H1 (cell line): Measurements from ENCODE around the gene FAM241B. TPM values are rescaled to one million over a fixed set of nuclear protein-coding genes. Genes with fewer than 3 reads are reported as not detected.

Experiments used
- CTCF ChIA-PET: fragments of 300-600 bp; sonication (Branson Sonifier 250); formaldehyde crosslinking; loops from one replicate; lab custom pipeline; 2021; ENCODE audit not compliant: partially characterized antibody; lab: Charles Lee
- POLR2A ChIA-PET: fragments of 300-600 bp; sonication (Branson Sonifier 250); formaldehyde crosslinking; loops from one replicate; lab custom pipeline; 2021; ENCODE audit warnings: inconsistent platforms; ENCODE audit not compliant: partially characterized antibody; lab: Charles Lee
- DNase-seq, 2 experiments: peaks; one replicate each; pipeline versions ENCODE4 v3.0.0 to v3.0.0-alpha.2; 2010 to 2022; ENCODE audit warnings: low spot score in 2 of 2, low read depth in 1 of 2, mixed read lengths in 1 of 2
- FAIRE-seq: peaks from 2 replicates; lab custom pipeline; 2011; peaks lifted over from hg19 to GRCh38; lab: Jason Lieb, UNC
- H2AFZ ChIP-seq: 2 replicates; pipeline ENCODE4 v1.8.1; 2012; ENCODE audit warnings: low read length, inconsistent platforms
- H2AK5ac ChIP-seq: 2 replicates; pipeline ENCODE4 v1.6.1; 2013; ENCODE audit warnings: low read depth, low read length
- H2BK120ac ChIP-seq: replicated peaks from 2 replicates; pipeline ENCODE3; 2013; ENCODE audit warnings: low read depth, low read length, inconsistent platforms
- H2BK12ac ChIP-seq: 2 replicates; pipeline ENCODE4 v1.6.1; 2013; ENCODE audit warnings: low read depth, low read length
- H2BK15ac ChIP-seq: 2 replicates; pipeline ENCODE4 v1.6.1; 2013; ENCODE audit warnings: low read length
- H2BK20ac ChIP-seq: 2 replicates; pipeline ENCODE4 v1.6.1; 2013; ENCODE audit warnings: low read length
- H2BK5ac ChIP-seq: 2 replicates; pipeline ENCODE4 v1.6.1; 2013; ENCODE audit warnings: low read depth, low read length
- H3K14ac ChIP-seq: 2 replicates; pipeline ENCODE4 v1.6.1; 2013; ENCODE audit warnings: inconsistent platforms; ENCODE audit not compliant: insufficient read length
- H3K18ac ChIP-seq: 2 replicates; pipeline ENCODE4 v1.6.1; 2013; ENCODE audit warnings: low read length; ENCODE audit errors: extremely low read depth
- H3K23ac ChIP-seq: 2 replicates; pipeline ENCODE4 v1.6.1; 2013; ENCODE audit warnings: inconsistent platforms; ENCODE audit not compliant: insufficient read length
- H3K23me2 ChIP-seq: 2 replicates; pipeline ENCODE4 v1.6.1; 2013; ENCODE audit warnings: low read depth, low read length
- H3K27ac ChIP-seq: 2 replicates; pipeline ENCODE4 v1.6.1; 2011; ENCODE audit warnings: low read depth, low read length, inconsistent platforms
- H3K27me3 ChIP-seq, 4 experiments: replicated peaks in 1 of 4; 1 replicate in 1 of 4; 2 replicates in 3 of 4; pipeline versions ENCODE4 v1.6.1 to v1.8.1; 2011 to 2013; ENCODE audit warnings: low read length in 3 of 4, mild to moderate bottlenecking in 3 of 4, inconsistent platforms in 2 of 4, mixed read lengths in 2 of 4, moderate library complexity in 1 of 4; ENCODE audit not compliant: control insufficient read depth in 3 of 4, insufficient read depth in 3 of 4; ENCODE audit errors: extremely low read depth in 1 of 4
- H3K36me3 ChIP-seq, 4 experiments: 2 replicates each; pipeline versions ENCODE4 v1.6.1 to v1.8.1; 2011 to 2013; ENCODE audit warnings: mild to moderate bottlenecking in 4 of 4, low read length in 3 of 4, moderate library complexity in 2 of 4, control low read depth in 1 of 4, inconsistent platforms in 1 of 4; ENCODE audit not compliant: insufficient read depth in 4 of 4, control insufficient read depth in 2 of 4
- H3K4ac ChIP-seq: replicated peaks from 2 replicates; pipeline ENCODE3; 2013; ENCODE audit warnings: low read length, low read depth, mixed read lengths, inconsistent platforms; ENCODE audit not compliant: insufficient read length
- H3K4me1 ChIP-seq, 4 experiments: replicated peaks in 1 of 4; 1 replicate in 1 of 4; 2 replicates in 3 of 4; pipeline versions ENCODE4 v1.6.1 to v1.8.1; 2011 to 2013; ENCODE audit warnings: low read length in 3 of 4, inconsistent platforms in 2 of 4, mixed read lengths in 1 of 4; ENCODE audit not compliant: insufficient read depth in 4 of 4, control insufficient read depth in 3 of 4
- H3K4me2 ChIP-seq, 2 experiments: 2 replicates each; pipeline versions ENCODE4 v1.6.1 to v1.8.1; 2011 to 2013; ENCODE audit warnings: low read depth in 2 of 2, low read length in 2 of 2, control low read depth in 1 of 2, inconsistent platforms in 1 of 2, mild to moderate bottlenecking in 1 of 2; ENCODE audit not compliant: insufficient read depth in 1 of 2
- H3K4me3 ChIP-seq, 4 experiments: fragments of 200-600, 300-600 bp in 1 of 4; sonication (generic), shearing (Covaris generic), sonication (Bioruptor Twin) in 1 of 4; 2 replicates each; pipeline versions ENCODE4 v1.5.1 to v1.8.1; 2011 to 2016; ENCODE audit warnings: low read length in 4 of 4, low read depth in 3 of 4, control low read depth in 2 of 4, inconsistent platforms in 2 of 4, mild to moderate bottlenecking in 2 of 4, mixed read lengths in 1 of 4, moderate library complexity in 1 of 4; ENCODE audit not compliant: insufficient read depth in 2 of 4; ENCODE audit errors: extremely low read depth in 1 of 4
- H3K56ac ChIP-seq: replicated peaks from 2 replicates; pipeline ENCODE3; 2013; ENCODE audit warnings: low read depth, mild to moderate bottlenecking, mixed read lengths, low read length, inconsistent platforms; ENCODE audit not compliant: insufficient read length
- H3K79me1 ChIP-seq: 2 replicates; pipeline ENCODE4 v1.6.1; 2013; ENCODE audit warnings: low read depth, low read length, control low read depth
- H3K79me2 ChIP-seq, 2 experiments: 2 replicates each; pipeline versions ENCODE4 v1.6.1 to v1.8.1; 2012 to 2013; ENCODE audit warnings: low read length in 2 of 2, mild to moderate bottlenecking in 2 of 2, inconsistent platforms in 1 of 2; ENCODE audit not compliant: insufficient read depth in 2 of 2, control insufficient read depth in 1 of 2
- H3K9ac ChIP-seq, 4 experiments: replicated peaks in 1 of 4; 1 replicate in 1 of 4; 2 replicates in 3 of 4; pipeline versions ENCODE4 v1.6.1 to v1.8.1; 2011 to 2013; ENCODE audit warnings: low read depth in 3 of 4, low read length in 3 of 4, control low read depth in 2 of 4, mild to moderate bottlenecking in 2 of 4, moderate library complexity in 2 of 4, inconsistent platforms in 1 of 4; ENCODE audit errors: extremely low read depth in 1 of 4
- H3K9me3 ChIP-seq, 2 experiments: 2 replicates each; pipeline versions ENCODE4 v1.6.1 to v1.8.1; 2012 to 2013; ENCODE audit warnings: mild to moderate bottlenecking in 2 of 2, moderate library complexity in 2 of 2, control low read depth in 1 of 2, inconsistent platforms in 1 of 2, low read depth in 1 of 2, low read length in 1 of 2, mixed read lengths in 1 of 2; ENCODE audit not compliant: insufficient read depth in 2 of 2
- H4K20me1 ChIP-seq, 2 experiments: replicated peaks in 1 of 2; 2 replicates each; pipeline versions ENCODE3 to v1.8.1; 2011 to 2013; ENCODE audit warnings: inconsistent platforms in 2 of 2, low read length in 2 of 2, mild to moderate bottlenecking in 1 of 2; ENCODE audit not compliant: insufficient read depth in 2 of 2, control insufficient read depth in 1 of 2
- H4K5ac ChIP-seq: 2 replicates; pipeline ENCODE4 v1.6.1; 2013; ENCODE audit warnings: low read length, low read depth, mixed read lengths, inconsistent platforms; ENCODE audit not compliant: insufficient read length
- H4K8ac ChIP-seq: 2 replicates; pipeline ENCODE4 v1.8.0; 2013; ENCODE audit warnings: mild to moderate bottlenecking, moderate library complexity, low read length, inconsistent platforms; ENCODE audit not compliant: insufficient read depth; ENCODE audit errors: extremely low read depth
- H4K91ac ChIP-seq: replicated peaks from 2 replicates; pipeline ENCODE3; 2013; ENCODE audit warnings: low read length, mixed read lengths, inconsistent platforms; ENCODE audit not compliant: insufficient read length
- ASH2L ChIP-seq: fragments of 200-600, 300-600 bp; sonication (generic); IDR thresholded peaks from one replicate; pipeline ENCODE4 v1.7.1; 2017; ENCODE audit warnings: low read length
- CBX8 ChIP-seq: fragments of 300-800, 300-1000 bp; sonication (generic); IDR thresholded peaks from 2 replicates; pipeline ENCODE4 v1.7.1; 2016; ENCODE audit warnings: low read depth, low read length, borderline replicate concordance
- EZH2 ChIP-seq: fragments of 200-600 bp; sonication (generic); IDR thresholded peaks from 2 replicates; pipeline ENCODE4 v1.7.1; 2012; ENCODE audit warnings: low read depth, mild to moderate bottlenecking, moderate library complexity, low read length, inconsistent platforms; ENCODE audit not compliant: severe bottlenecking
- GTF2F1 ChIP-seq: IDR thresholded peaks from 2 replicates; pipeline ENCODE4 v1.6.1; 2012; ENCODE audit warnings: low read depth, low read length, improper control_type of control experiment, borderline replicate concordance
- SIRT6 ChIP-seq: IDR thresholded peaks from one replicate; pipeline ENCODE4 v1.7.1; 2012; ENCODE audit warnings: low read length, inconsistent platforms
- ZNF274 ChIP-seq: IDR thresholded peaks from 2 replicates; pipeline ENCODE4 v1.7.0; 2012; ENCODE audit warnings: low read length, borderline replicate concordance; ENCODE audit errors: extremely low read depth
- WGBS, 2 experiments: shearing (Covaris generic) in 1 of 2; methylation state at CpG; one replicate each; pipeline versions ENCODE4 v1.1.6 to v1.1.7; 2013 to 2015; ENCODE audit warnings: low lambda C conversion rate in 2 of 2, mixed read lengths in 2 of 2, inconsistent platforms in 1 of 2, low coverage in 1 of 2, missing lambda C conversion rate in 1 of 2; ENCODE audit not compliant: insufficient replicate concordance in 2 of 2, insufficient coverage in 1 of 2, insufficient read length in 1 of 2; ENCODE audit errors: extremely low coverage in 1 of 2, missing lambda C conversion rate in 1 of 2; 5-methylcytosine and 5-hydroxymethylcytosine counted together
- polyA plus RNA-seq, 7 experiments: library from polyadenylated mRNA; depleted of rRNA in 3 of 7; stranded (reverse) in 5 of 7; unstranded in 2 of 7; fragments of >200 nt in 5 of 7; fragments of 200-250 nt in 2 of 7; gene quantifications; 1 replicate in 5 of 7; 2 replicates in 1 of 7; 4 replicates in 1 of 7; pipeline versions ENCODE4 v1.2.1 to v1.2.3, GENCODE V29; 2011 to 2013; ENCODE audit warnings: missing spikeins in 2 of 7, mixed read lengths in 2 of 7
- total RNA-seq: library from RNA; stranded (reverse); fragmentation: NEBNext Ultra II Directional; extraction: Animal tissue kit (Norgen Biotek cat#: 25700); gene quantifications from 2 replicates; pipeline ENCODE4 v1.2.1, GENCODE V29; 2021

Gene FAM241B
- total and polyA plus RNA-seq, 2 of the 8 experiments (the other 6 are each of a cell fraction or from before 2014, with no cell fraction given), result 19.3 to 30.1 TPM

- peaks cover 0 to 23% (median 14%) of the 10 kb centered on the region in 4 experiments; a peak in 6 of 7 replicates for H3K4me1 ChIP-seq
Observed at GRCh38 chr10:69660296-69660695, 30.2 kb downstream of the FAM241B start.

More at GRCh38 chr10:69660296-69660695, 30.2 kb downstream of the FAM241B start:
- H3K23me2 ChIP-seq, result no peaks in the 10 kb centered on the region
- H3K4ac ChIP-seq, result no peak overlapping the region
- H3K27ac ChIP-seq, result no peak overlapping the region
- H3K36me3 ChIP-seq, result no peaks in the 10 kb centered on the region
- H4K5ac ChIP-seq, result no peak overlapping the region
- H3K79me2 ChIP-seq, result no peaks in the 10 kb centered on the region
- no peak overlapping the region for H4K91ac ChIP-seq
- H3K4me2 ChIP-seq, result no peak overlapping the region
- peaks cover 0 to 3% (median 0%) of the 10 kb centered on the region in 4 experiments; a peak in 2 of 7 replicates for H3K27me3 ChIP-seq
- no peak overlapping the region for H3K4me3 ChIP-seq
- no peak overlapping the region for H2BK12ac ChIP-seq
- H2BK20ac ChIP-seq, result no peak overlapping the region
- WGBS, 2 experiments, result 80% methylated on average over 6 of the region's 6 CpGs; no CpG with 5 or more reads in 1 of the 2 experiments
- TF ChIP-seq EZH2, result no peak
- TF ChIP-seq ZNF274, result no peak
- TF ChIP-seq CBX8, result no peak
- TF ChIP-seq ASH2L, result no peak
- no peak for TF ChIP-seq SIRT6
- no peak for TF ChIP-seq GTF2F1
- H3K23ac ChIP-seq, result no peak overlapping the region
- no peak overlapping the region for H2BK5ac ChIP-seq
- ChIA-PET CTCF (interaction anchor here (0.7 to 59.4 kb wide), 6 partner anchors 9 to 142 kb away, joined by 3 to 1374 read pairs (median 1030); no protein-coding TSS in a partner anchor), POLR2A (no interaction called here)
- H2BK15ac ChIP-seq, result no peak overlapping the region
- H2AK5ac ChIP-seq, result no peak overlapping the region
- no peaks in the 10 kb centered on the region for H3K9me3 ChIP-seq
- no peak for FAIRE-seq
- no peak overlapping the region for H3K14ac ChIP-seq
- H2AFZ ChIP-seq, result no peak overlapping the region
- no peaks in the 10 kb centered on the region for H3K79me1 ChIP-seq
- H3K56ac ChIP-seq, result no peak overlapping the region
- H2BK120ac ChIP-seq, result no peak overlapping the region
- no peak overlapping the region for H3K9ac ChIP-seq
- H4K20me1 ChIP-seq, result no peaks in the 10 kb centered on the region
- no peak overlapping the region for H4K8ac ChIP-seq
- no peak overlapping the region for H3K18ac ChIP-seq
- DNase-seq, result no peak
